ENCODE data around the gene OR52B4.
A peak's percentile ranks its signal among the peaks of the same experiment; 100 is the strongest.
"Not testable (repeated sequence)": the region's sequence is repeated elsewhere in the genome, so short reads cannot be mapped to it uniquely, and the experiment has no call there.

The OR52B4 gene

GRCh38 chr11:4368286-4368685 is at the start of gene OR52B4:
Gene OR52B4 (minus strand): TSS chr11:4368386. CDS start chr11:4368295, 91 bp downstream.
- DNase-seq = no peak

GRCh38 chr11:4416816-4417215 is 48.6 kb upstream of the OR52B4 start:
- DNase-seq = no peak

- no peak for DNase-seq
Measured at GRCh38 chr11:4416306-4416705, 48.1 kb upstream of the OR52B4 start.

GRCh38 chr11:4406206-4406605 is 38.0 kb upstream of the OR52B4 start:
- not testable (repeated sequence) for DNase-seq

GRCh38 chr11:4393858-4394223 is 25.7 kb upstream of the OR52B4 start:
- no peak for DNase-seq

- peak; percentile 55 for DNase-seq
Measured at GRCh38 chr11:4393209-4393857, 25.1 kb upstream of the OR52B4 start, which contains the start of gene TRIM21. Gene TRIM21 (minus strand): TSS chr11:4393702. CDS start chr11:4390409, 3,293 bp downstream.

GRCh38 chr11:4388221-4388620 is 20.0 kb upstream of the OR52B4 start:
- DNase-seq = no peak

- DNase-seq = no peak
Measured at GRCh38 chr11:4385978-4386740, 18.0 kb upstream of the OR52B4 start.

GRCh38 chr11:4381901-4382300 is 13.7 kb upstream of the OR52B4 start:
- no peak for DNase-seq

GRCh38 chr11:4375431-4376140 is 7.4 kb upstream of the OR52B4 start:
- DNase-seq = no peak

- DNase-seq = no peak
Measured at GRCh38 chr11:4370166-4370565, 2.0 kb upstream of the OR52B4 start.

GRCh38 chr11:4348142-4348541 is 20.0 kb downstream of the OR52B4 start:
- not testable (repeated sequence) for DNase-seq

GRCh38 chr11:4345366-4345765 is 22.8 kb downstream of the OR52B4 start:
- not testable (repeated sequence) for DNase-seq

GRCh38 chr11:4334356-4334755 is 33.8 kb downstream of the OR52B4 start:
- not testable (repeated sequence) for DNase-seq
